Measurements from ENCODE around the gene BTN3A1.
A peak's percentile ranks its signal among the peaks of the same experiment; 100 is the strongest.

The BTN3A1 gene

DNA sequence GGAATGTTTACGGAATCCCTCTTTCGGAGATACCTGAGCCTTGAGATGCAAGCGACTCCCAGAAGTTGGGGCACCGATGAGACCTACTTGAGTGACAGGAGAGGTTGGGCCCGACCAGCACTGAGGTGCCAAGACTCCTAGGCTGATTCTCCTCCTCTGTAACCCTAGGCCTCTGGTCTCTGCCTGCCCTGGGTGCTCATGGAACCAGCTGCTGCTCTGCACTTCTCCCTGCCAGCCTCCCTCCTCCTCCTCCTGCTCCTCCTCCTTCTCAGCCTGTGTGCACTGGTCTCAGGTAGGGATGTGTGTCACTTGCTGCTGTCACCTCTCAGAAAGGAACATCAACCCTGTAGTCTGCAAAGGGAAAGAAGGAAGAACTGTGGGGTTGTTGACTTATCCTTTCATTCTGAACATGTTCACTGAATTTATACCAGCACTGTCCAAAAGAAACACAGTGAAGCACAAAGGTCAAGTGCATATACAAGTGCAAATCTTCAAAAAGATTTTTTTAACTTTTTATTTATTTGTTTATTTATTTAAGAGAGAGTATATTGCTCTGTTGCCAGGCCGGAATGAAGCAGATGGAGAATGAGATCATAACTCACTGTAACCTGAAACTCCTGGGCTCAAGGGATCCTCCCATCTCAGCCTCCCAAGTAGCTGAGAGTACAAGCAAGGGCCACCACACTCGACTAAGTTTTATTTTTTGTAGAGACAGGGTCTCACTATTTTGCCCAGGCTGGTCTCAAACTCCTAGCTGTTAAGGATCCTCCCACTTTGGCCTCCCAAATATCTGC lies 18.3 kb upstream of the BTN3A1 start:
- H3K4me3 ChIP-seq (replicated peaks; ENCODE audit: insufficient read depth, low read length) = peak overlapping the region; percentile 68
- H3K27ac ChIP-seq (replicated peaks) = no peak overlapping the region
- H3K27me3 ChIP-seq (ENCODE audit: insufficient read depth, poor library complexity, severe bottlenecking) = no peaks in the 10 kb centered on the region
- TF ChIP-seq GABPA (IDR thresholded peaks at IDR 0.05; ENCODE audit: low read depth) (no peak), POLR2AphosphoS5 (IDR thresholded peaks at IDR 0.05; ENCODE audit: low read depth) (no peak), SPI1 (IDR thresholded peaks at IDR 0.05; ENCODE audit: borderline replicate concordance, low read depth) (no peak)
- TF ChIP-seq, protein P1, sequence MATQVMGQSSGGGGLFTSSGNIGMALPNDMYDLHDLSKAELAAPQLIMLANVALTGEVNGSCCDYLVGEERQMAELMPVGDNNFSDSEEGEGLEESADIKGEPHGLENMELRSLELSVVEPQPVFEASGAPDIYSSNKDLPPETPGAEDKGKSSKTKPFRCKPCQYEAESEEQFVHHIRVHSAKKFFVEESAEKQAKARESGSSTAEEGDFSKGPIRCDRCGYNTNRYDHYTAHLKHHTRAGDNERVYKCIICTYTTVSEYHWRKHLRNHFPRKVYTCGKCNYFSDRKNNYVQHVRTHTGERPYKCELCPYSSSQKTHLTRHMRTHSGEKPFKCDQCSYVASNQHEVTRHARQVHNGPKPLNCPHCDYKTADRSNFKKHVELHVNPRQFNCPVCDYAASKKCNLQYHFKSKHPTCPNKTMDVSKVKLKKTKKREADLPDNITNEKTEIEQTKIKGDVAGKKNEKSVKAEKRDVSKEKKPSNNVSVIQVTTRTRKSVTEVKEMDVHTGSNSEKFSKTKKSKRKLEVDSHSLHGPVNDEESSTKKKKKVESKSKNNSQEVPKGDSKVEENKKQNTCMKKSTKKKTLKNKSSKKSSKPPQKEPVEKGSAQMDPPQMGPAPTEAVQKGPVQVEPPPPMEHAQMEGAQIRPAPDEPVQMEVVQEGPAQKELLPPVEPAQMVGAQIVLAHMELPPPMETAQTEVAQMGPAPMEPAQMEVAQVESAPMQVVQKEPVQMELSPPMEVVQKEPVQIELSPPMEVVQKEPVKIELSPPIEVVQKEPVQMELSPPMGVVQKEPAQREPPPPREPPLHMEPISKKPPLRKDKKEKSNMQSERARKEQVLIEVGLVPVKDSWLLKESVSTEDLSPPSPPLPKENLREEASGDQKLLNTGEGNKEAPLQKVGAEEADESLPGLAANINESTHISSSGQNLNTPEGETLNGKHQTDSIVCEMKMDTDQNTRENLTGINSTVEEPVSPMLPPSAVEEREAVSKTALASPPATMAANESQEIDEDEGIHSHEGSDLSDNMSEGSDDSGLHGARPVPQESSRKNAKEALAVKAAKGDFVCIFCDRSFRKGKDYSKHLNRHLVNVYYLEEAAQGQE (IDR thresholded peaks at IDR 0.05; ENCODE audit: insufficient replicate concordance, low read depth) = no peak
- TF ChIP-seq, protein P2, sequence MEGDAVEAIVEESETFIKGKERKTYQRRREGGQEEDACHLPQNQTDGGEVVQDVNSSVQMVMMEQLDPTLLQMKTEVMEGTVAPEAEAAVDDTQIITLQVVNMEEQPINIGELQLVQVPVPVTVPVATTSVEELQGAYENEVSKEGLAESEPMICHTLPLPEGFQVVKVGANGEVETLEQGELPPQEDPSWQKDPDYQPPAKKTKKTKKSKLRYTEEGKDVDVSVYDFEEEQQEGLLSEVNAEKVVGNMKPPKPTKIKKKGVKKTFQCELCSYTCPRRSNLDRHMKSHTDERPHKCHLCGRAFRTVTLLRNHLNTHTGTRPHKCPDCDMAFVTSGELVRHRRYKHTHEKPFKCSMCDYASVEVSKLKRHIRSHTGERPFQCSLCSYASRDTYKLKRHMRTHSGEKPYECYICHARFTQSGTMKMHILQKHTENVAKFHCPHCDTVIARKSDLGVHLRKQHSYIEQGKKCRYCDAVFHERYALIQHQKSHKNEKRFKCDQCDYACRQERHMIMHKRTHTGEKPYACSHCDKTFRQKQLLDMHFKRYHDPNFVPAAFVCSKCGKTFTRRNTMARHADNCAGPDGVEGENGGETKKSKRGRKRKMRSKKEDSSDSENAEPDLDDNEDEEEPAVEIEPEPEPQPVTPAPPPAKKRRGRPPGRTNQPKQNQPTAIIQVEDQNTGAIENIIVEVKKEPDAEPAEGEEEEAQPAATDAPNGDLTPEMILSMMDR (IDR thresholded peaks at IDR 0.05; ENCODE audit: insufficient read depth, low read length) = no peak
- DNase-seq (ENCODE audit: low read depth in 1 of 2, low spot score in 1 of 2) = no peak

DNA sequence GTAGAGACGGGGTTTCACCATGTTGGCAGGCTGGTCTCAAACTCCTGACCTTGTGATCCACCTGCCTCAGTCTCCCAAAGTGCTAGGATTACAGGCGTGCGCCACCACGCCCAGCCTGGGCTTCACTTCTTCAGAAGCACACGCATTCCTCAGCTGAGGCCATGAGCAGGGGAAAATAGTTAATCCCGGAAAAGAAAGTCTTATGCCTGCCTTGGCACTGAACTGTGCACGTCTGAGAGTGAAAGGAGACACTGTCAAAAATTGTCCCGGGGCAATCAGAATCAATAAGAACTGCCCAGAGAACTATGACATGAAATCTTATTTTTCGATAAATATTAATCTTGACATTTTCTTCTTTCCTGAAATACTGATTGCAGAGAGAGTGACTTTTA lies 16.3 kb upstream of the BTN3A1 start:
- H3K27ac ChIP-seq (replicated peaks) = no peak overlapping the region
- H3K4me3 ChIP-seq (replicated peaks; ENCODE audit: insufficient read depth, low read length) = no peak overlapping the region
- DNase-seq (ENCODE audit: low read depth in 1 of 2, low spot score in 1 of 2) = no peak
- TF ChIP-seq, protein P2 (IDR thresholded peaks at IDR 0.05; ENCODE audit: insufficient read depth, low read length) = no peak
- TF ChIP-seq SPI1 (IDR thresholded peaks at IDR 0.05; ENCODE audit: borderline replicate concordance, low read depth) (no peak), GABPA (IDR thresholded peaks at IDR 0.05; ENCODE audit: low read depth) (no peak), POLR2AphosphoS5 (IDR thresholded peaks at IDR 0.05; ENCODE audit: low read depth) (no peak)
- TF ChIP-seq, protein P1 (IDR thresholded peaks at IDR 0.05; ENCODE audit: insufficient replicate concordance, low read depth) = no peak
- H3K27me3 ChIP-seq (ENCODE audit: insufficient read depth, poor library complexity, severe bottlenecking) = no peaks in the 10 kb centered on the region

DNA sequence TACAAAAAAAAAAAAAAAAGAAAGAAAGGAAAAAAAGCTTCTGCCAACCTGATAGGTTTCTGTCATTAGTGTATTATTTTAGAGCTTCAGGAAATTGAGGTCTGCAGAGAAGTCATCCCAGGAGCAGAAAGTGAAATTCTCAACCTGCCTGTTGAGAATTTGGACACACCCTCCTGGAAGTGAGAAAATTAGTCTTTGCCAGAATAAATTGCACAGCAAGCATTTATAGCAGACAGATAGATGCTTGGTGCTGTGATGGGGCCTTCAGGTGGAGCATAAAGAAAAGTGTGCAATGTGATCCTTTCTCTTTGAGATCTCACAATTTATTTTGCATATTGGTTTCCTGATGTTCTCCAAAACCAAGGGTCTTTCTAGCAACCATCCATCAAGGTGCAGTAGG lies 14.5 kb upstream of the BTN3A1 start:
- Histone ChIP-seq H3K27ac (replicated peaks) (no peak overlapping the region), H3K27me3 (ENCODE audit: insufficient read depth, poor library complexity, severe bottlenecking) (no peaks in the 10 kb centered on the region), H3K4me3 (replicated peaks; ENCODE audit: insufficient read depth, low read length) (no peak overlapping the region)
- no peak for TF ChIP-seq POLR2AphosphoS5 (IDR thresholded peaks at IDR 0.05; ENCODE audit: low read depth)
- TF ChIP-seq SPI1 (IDR thresholded peaks at IDR 0.05; ENCODE audit: borderline replicate concordance, low read depth) = no peak
- TF ChIP-seq, protein P1 (IDR thresholded peaks at IDR 0.05; ENCODE audit: insufficient replicate concordance, low read depth) = no peak
- TF ChIP-seq, protein P2 (IDR thresholded peaks at IDR 0.05; ENCODE audit: insufficient read depth, low read length) = no peak
- no peak for TF ChIP-seq GABPA (IDR thresholded peaks at IDR 0.05; ENCODE audit: low read depth)
- DNase-seq (ENCODE audit: low read depth in 1 of 2, low spot score in 1 of 2) = no peak
